GM21786 (cell line): Measurements from ENCODE around the gene LRRC8D.

Source experiments
- ATAC-seq: cut with Tn5 transposase; IDR thresholded peaks from one replicate; pipeline ENCODE4 v1.9.1; 2021; ENCODE audit not compliant: unreplicated experiment

LRRC8D gene

GRCh38 chr1:89938171-89939055 lies 117.6 kb downstream of the LRRC8D start:
- no peak for ATAC-seq

GRCh38 chr1:89939059-89939570 lies 118.3 kb downstream of the LRRC8D start:
- no peak for ATAC-seq

GRCh38 chr1:89939693-89940438 lies 119.0 kb downstream of the LRRC8D start:
- no peak for ATAC-seq

GRCh38 chr1:89941110-89941766 lies 120.4 kb downstream of the LRRC8D start:
- ATAC-seq = no peak

- ATAC-seq = no peak
Measured at GRCh38 chr1:89942014-89942413, 121.2 kb downstream of the LRRC8D start.

- ATAC-seq = no peak
Measured at GRCh38 chr1:89942825-89943658, 122.2 kb downstream of the LRRC8D start.

GRCh38 chr1:89943846-89944781 lies 123.3 kb downstream of the LRRC8D start:
- no peak for ATAC-seq

GRCh38 chr1:89945852-89946476 lies 125.1 kb downstream of the LRRC8D start:
- peak; percentile 91 for ATAC-seq

GRCh38 chr1:89946532-89946931 lies 125.7 kb downstream of the LRRC8D start:
- ATAC-seq = no peak

- no peak for ATAC-seq
Measured at GRCh38 chr1:89948722-89949345, 128.0 kb downstream of the LRRC8D start.

- no peak for ATAC-seq
Measured at GRCh38 chr1:89949991-89950624, 129.3 kb downstream of the LRRC8D start.

GRCh38 chr1:89950703-89951102 lies 129.9 kb downstream of the LRRC8D start:
- ATAC-seq = no peak

GRCh38 chr1:89951766-89952604 lies 131.2 kb downstream of the LRRC8D start:
- ATAC-seq = no peak

- ATAC-seq = peak; percentile 4
Measured at GRCh38 chr1:89952605-89953130, 131.8 kb downstream of the LRRC8D start.

GRCh38 chr1:89953131-89953626 lies 132.3 kb downstream of the LRRC8D start:
- peak; percentile 56 for ATAC-seq

GRCh38 chr1:89953929-89954328 lies 133.1 kb downstream of the LRRC8D start:
- ATAC-seq = no peak

- no peak for ATAC-seq
Measured at GRCh38 chr1:89954401-89954800, 133.6 kb downstream of the LRRC8D start.
